ENCODE data around the gene CCDC40. TPM values are rescaled to one million over a fixed set of nuclear protein-coding genes. Genes with fewer than 3 reads are reported as not detected.

CCDC40 gene
- total and polyA plus RNA-seq, 2 of the 13 experiments (the other 11 are each of a cell fraction or from before 2014, with no cell fraction given), result 4.1 to 5.5 TPM

GRCh38 chr17:80101011-80101945, 64.8 kb downstream of the CCDC40 start, which contains the start of gene GAA (continued):
- TF ChIP-seq SKIL (CRISPR knock-in tag; IDR thresholded peaks at IDR 0.05; ENCODE audit: borderline replicate concordance) (no peak), ZBTB26 (CRISPR knock-in tag; IDR thresholded peaks at IDR 0.05; ENCODE audit: borderline replicate concordance) (no peak; the same call in 1 of the 2 replicates), ZBTB46 (CRISPR knock-in tag; IDR thresholded peaks at IDR 0.05; ENCODE audit: borderline replicate concordance) (peak; percentile 70; the same call in 1 of the 2 replicates), IRX3 (CRISPR knock-in tag; IDR thresholded peaks at IDR 0.05; ENCODE audit: borderline replicate concordance, low read depth) (peak; percentile 73; the same call in 1 of the 2 replicates), SKI (IDR thresholded peaks at IDR 0.05; ENCODE audit: partially characterized antibody) (peak; percentile 81), ZNF660 (CRISPR knock-in tag; IDR thresholded peaks at IDR 0.05; ENCODE audit: borderline replicate concordance, low read depth) (no peak), POLR2A (IDR thresholded peaks at IDR 0.05; ENCODE audit: insufficient read depth in 1 of 2, low read depth in 2 of 2, low read length in 2 of 2) (peak in 1 of 2 experiments; percentile 82; a peak in 3 of 4 replicates), ZNF329 (CRISPR knock-in tag; IDR thresholded peaks at IDR 0.05; ENCODE audit: low read depth) (no peak), KLF16 (CRISPR knock-in tag; IDR thresholded peaks at IDR 0.05) (no peak), ESRRA (CRISPR knock-in tag; IDR thresholded peaks at IDR 0.05; ENCODE audit: low read depth) (no peak; the same call in 1 of the 2 replicates), ZNF382 (CRISPR knock-in tag; IDR thresholded peaks at IDR 0.05; ENCODE audit: borderline replicate concordance) (no peak), MAZ (IDR thresholded peaks at IDR 0.05; ENCODE audit: borderline replicate concordance, low read depth, low read length) (peak; percentile 96), MAZ (CRISPR knock-in tag; IDR thresholded peaks at IDR 0.05; ENCODE audit: low read depth) (peak; percentile 99), MED1 (CRISPR knock-in tag; IDR thresholded peaks at IDR 0.05) (no peak), HOXA5 (CRISPR knock-in tag; IDR thresholded peaks at IDR 0.05) (peak; percentile 5; the same call in 1 of the 2 replicates), ZNF550 (CRISPR knock-in tag; IDR thresholded peaks at IDR 0.05; ENCODE audit: borderline replicate concordance) (peak; percentile 50; the same call in 1 of the 2 replicates), ZNF335 (CRISPR knock-in tag; IDR thresholded peaks at IDR 0.05) (no peak; the same call in 1 of the 2 replicates), ZBTB20 (CRISPR knock-in tag; IDR thresholded peaks at IDR 0.05; ENCODE audit: borderline replicate concordance, low read depth) (peak; percentile 52; the same call in 1 of the 2 replicates), ZNF101 (CRISPR knock-in tag; IDR thresholded peaks at IDR 0.05; ENCODE audit: borderline replicate concordance, low read depth) (peak; percentile 43; the same call in 1 of the 2 replicates), ZNF251 (CRISPR knock-in tag; IDR thresholded peaks at IDR 0.05) (no peak; the same call in 1 of the 2 replicates), FOXJ3 (CRISPR knock-in tag; IDR thresholded peaks at IDR 0.05; ENCODE audit: borderline replicate concordance) (no peak), ZBTB1 (CRISPR knock-in tag; IDR thresholded peaks at IDR 0.05; ENCODE audit: borderline replicate concordance) (no peak), HNRNPH1 (optimal IDR thresholded peaks at IDR 0.05; ENCODE audit: low read depth, low read length) (no peak), FOSL2 (CRISPR knock-in tag; IDR thresholded peaks at IDR 0.05) (no peak)
